Mammary epithelial cell (primary cell): ENCODE measurements around the gene NR2F2.

Source experiments
- CTCF ChIP-seq, 2 donors: IDR thresholded peaks in 1 of 2; conservative IDR thresholded peaks in 1 of 2; 2 replicates each; pipeline ENCODE4 v1.5.1; 2011 to 2012; ENCODE audit warnings: inconsistent platforms in 2 of 2, low read length in 2 of 2, mild to moderate bottlenecking in 2 of 2, control low read depth in 1 of 2, low read depth in 1 of 2; ENCODE audit not compliant: insufficient read depth in 1 of 2; ENCODE audit errors: extremely low read depth in 1 of 2
- EZH2 ChIP-seq: IDR thresholded peaks from 2 replicates; pipeline ENCODE4 v1.6.1; 2012; ENCODE audit warnings: low read length, inconsistent platforms, borderline replicate concordance

- TF ChIP-seq CTCF (conservative IDR thresholded peaks at IDR 0.05 in 1 of 2, IDR thresholded peaks at IDR 0.05 in 1 of 2; ENCODE audit: extremely low read depth in 1 of 2, insufficient read depth in 1 of 2, low read depth in 1 of 2, low read length in 2 of 2) (no peak), EZH2 (no peak)
Measured at GRCh38 chr15:96352604-96353405, 22.3 kb downstream of the NR2F2 start.
